HG03060 (cell line): ENCODE results near the gene PLEKHS1.
"Not testable (repeated sequence)": the region's sequence is repeated elsewhere in the genome, so short reads cannot be mapped to it uniquely, and the experiment has no call there.

ENCODE experiments used
- ATAC-seq: cut with Tn5 transposase; IDR thresholded peaks from one replicate; pipeline ENCODE4 v1.9.1; 2021; ENCODE audit warnings: low read depth, moderate number of reproducible peaks; ENCODE audit not compliant: unreplicated experiment

PLEKHS1 gene

GRCh38 chr10:113739577-113739976 is 11.9 kb upstream of the PLEKHS1 start:
- ATAC-seq = no peak

- ATAC-seq = no peak
These were observed 10.6 kb upstream of the PLEKHS1 start for GRCh38 chr10:113740850-113741249.

GRCh38 chr10:113742466-113742865 is 9.0 kb upstream of the PLEKHS1 start:
- no peak for ATAC-seq

GRCh38 chr10:113743594-113743993 is 7.9 kb upstream of the PLEKHS1 start:
- no peak for ATAC-seq

- no peak for ATAC-seq
These were observed 6.1 kb upstream of the PLEKHS1 start for GRCh38 chr10:113745374-113745773.

- no peak for ATAC-seq
These were observed 5.1 kb upstream of the PLEKHS1 start for GRCh38 chr10:113746217-113746957.

GRCh38 chr10:113752553-113752952 is 1.1 kb downstream of the PLEKHS1 start:
- ATAC-seq = no peak

GRCh38 chr10:113753020-113753692 is 1.7 kb downstream of the PLEKHS1 start:
- ATAC-seq = no peak

GRCh38 chr10:113754125-113754524 is 2.6 kb downstream of the PLEKHS1 start:
- ATAC-seq = no peak

- no peak for ATAC-seq
These were observed 3.3 kb downstream of the PLEKHS1 start for GRCh38 chr10:113754768-113755167.

GRCh38 chr10:113756940-113757543 is 5.6 kb downstream of the PLEKHS1 start:
- no peak for ATAC-seq

- ATAC-seq = no peak
These were observed 10.6 kb downstream of the PLEKHS1 start for GRCh38 chr10:113762083-113762482.

- no peak for ATAC-seq
These were observed 13.1 kb downstream of the PLEKHS1 start for GRCh38 chr10:113764582-113764981.

GRCh38 chr10:113765910-113766309 is 14.4 kb downstream of the PLEKHS1 start:
- no peak for ATAC-seq

GRCh38 chr10:113767222-113767621 is 15.7 kb downstream of the PLEKHS1 start:
- ATAC-seq = no peak

GRCh38 chr10:113770346-113770745 is 18.9 kb downstream of the PLEKHS1 start:
- no peak for ATAC-seq

- not testable (repeated sequence) for ATAC-seq
These were observed 19.6 kb downstream of the PLEKHS1 start for GRCh38 chr10:113771131-113771530.

- no peak for ATAC-seq
These were observed 24.3 kb downstream of the PLEKHS1 start for GRCh38 chr10:113775686-113776294.

GRCh38 chr10:113776553-113776952 is 25.1 kb downstream of the PLEKHS1 start:
- no peak for ATAC-seq

- no peak for ATAC-seq
These were observed 29.3 kb downstream of the PLEKHS1 start for GRCh38 chr10:113780681-113781250.

GRCh38 chr10:113782367-113782766 is 30.9 kb downstream of the PLEKHS1 start:
- no peak for ATAC-seq
